Dendritic cell treated with granulocyte-macrophage colony-stimulating factor and Interleukin-4, amounts not matched to agents 40 ng/mL and 50 ng/mL, for 4 days (primary cell): ENCODE data around the gene TCERG1L.

Source experiments
- H3K27ac Mint-ChIP-seq: one replicate; pipeline ENCODE4 v1.8.0; 2022; ENCODE audit warnings: mild to moderate bottlenecking, mixed read lengths
- H3K27me3 Mint-ChIP-seq: one replicate; pipeline ENCODE4 v1.8.0; 2022; ENCODE audit warnings: mild to moderate bottlenecking, mixed read lengths
- H3K36me3 Mint-ChIP-seq: one replicate; pipeline ENCODE4 v1.8.0; 2022; ENCODE audit warnings: low read depth, mixed read lengths
- H3K4me1 Mint-ChIP-seq: one replicate; pipeline ENCODE4 v1.8.0; 2022; ENCODE audit warnings: low read depth, mixed read lengths
- H3K4me3 Mint-ChIP-seq: one replicate; pipeline ENCODE4 v1.8.0; 2022; ENCODE audit warnings: mild to moderate bottlenecking, moderate library complexity, mixed read lengths
- H3K9me3 Mint-ChIP-seq: one replicate; pipeline ENCODE4 v1.8.0; 2022; ENCODE audit warnings: mixed read lengths
- intact Hi-C: fragments of 100-400 bp; cut with micrococcal nuclease; formaldehyde crosslinking; loops from one replicate; pipeline ENCODE4 v1.15.0; 2022

Gene TCERG1L

DNA sequence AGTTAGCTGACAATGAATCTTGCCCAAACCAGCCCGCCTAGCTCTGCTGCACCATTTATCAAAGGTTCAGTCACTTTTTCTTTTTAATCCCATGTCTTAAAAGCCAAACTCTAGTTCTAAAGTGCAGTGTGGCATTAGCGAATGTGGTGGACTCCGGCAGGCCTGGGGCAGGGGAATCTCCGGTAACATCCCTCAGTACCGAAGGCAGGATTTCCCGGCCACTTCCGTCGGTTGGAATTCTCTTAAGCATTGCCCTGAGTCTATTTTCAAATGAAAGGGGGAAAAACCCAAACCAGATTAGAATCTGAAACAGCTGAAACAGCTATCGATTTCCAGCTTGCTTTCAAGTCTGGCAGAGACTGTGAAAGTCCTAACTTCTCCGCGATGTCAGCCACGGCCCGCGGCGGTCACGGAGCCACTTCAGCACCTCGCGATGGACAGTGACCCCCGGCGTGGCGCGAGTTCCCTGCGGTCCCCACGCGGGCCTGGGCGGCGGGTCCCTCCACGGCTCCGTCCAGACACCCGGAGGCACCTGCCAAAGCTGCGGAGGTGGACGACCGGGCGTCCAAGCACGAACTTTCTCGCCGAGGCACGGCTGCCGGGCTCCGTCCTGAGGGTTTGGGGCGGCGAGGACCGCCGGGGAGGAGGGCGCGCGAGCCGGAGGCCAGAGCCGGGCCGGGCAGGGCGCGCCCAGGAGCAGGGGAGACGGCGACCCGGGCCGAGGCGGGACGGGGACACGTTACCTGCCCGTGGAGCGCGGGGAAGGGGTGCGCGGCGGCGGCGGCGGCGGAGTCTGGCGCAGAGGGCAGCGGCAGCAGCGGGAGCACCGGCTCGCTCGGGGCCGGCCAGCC lies 745 bp downstream of the TCERG1L start:
- no peaks in the 10 kb centered on the region for H3K36me3 Mint-ChIP-seq
- intact Hi-C loops: no loop called here
- H3K4me1 Mint-ChIP-seq: no peaks in the 10 kb centered on the region
- no peak overlapping the region for H3K27ac Mint-ChIP-seq
- no peak overlapping the region for H3K4me3 Mint-ChIP-seq
- H3K9me3 Mint-ChIP-seq: no peaks in the 10 kb centered on the region
- H3K27me3 Mint-ChIP-seq: peaks cover 54% of the 10 kb centered on the region

DNA sequence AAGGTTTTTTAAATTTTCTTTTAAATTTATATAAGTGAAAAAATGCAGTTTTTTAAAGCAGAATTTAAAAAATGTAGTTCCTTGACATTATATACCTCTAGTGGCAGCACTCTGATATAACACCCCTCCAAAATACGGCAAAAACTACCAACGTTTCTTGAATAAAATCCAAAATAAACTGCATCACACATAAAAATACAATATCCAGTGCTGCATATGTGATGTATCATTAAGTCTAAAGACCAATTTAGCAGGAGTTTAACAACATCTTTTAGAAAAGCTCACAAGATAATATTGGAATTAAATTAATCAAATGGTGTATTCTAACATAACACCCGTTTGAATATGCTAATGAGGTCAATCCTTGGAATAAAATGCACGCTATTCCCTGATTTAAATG lies 1.4 kb downstream of the TCERG1L start:
- Mint-ChIP-seq H3K27ac (no peak overlapping the region), H3K4me1 (no peaks in the 10 kb centered on the region), H3K9me3 (no peaks in the 10 kb centered on the region), H3K27me3 (peaks cover 53% of the 10 kb centered on the region), H3K4me3 (no peak overlapping the region), H3K36me3 (no peaks in the 10 kb centered on the region)
- intact Hi-C loops: no loop called here

DNA sequence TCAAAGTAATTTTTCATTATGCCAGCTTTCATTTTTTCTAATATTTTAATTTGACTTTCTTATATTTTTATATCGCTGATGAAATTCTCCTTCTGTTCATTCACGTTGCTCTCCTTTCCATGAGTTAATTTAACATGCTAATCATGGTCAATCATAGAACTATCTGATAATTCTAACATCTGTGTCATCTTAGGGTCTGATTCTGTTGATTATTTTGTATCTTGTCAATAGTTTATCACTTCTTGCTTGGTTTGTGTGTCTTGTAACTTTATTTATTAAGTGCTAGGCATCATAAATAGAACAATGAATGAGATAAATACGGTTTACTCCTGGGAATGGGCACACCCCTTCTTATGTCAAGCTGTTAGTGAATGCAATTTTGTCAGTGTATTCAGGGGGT lies 11.0 kb downstream of the TCERG1L start:
- Mint-ChIP-seq H3K4me1 (no peaks in the 10 kb centered on the region), H3K36me3 (no peaks in the 10 kb centered on the region), H3K27me3 (no peaks in the 10 kb centered on the region), H3K9me3 (peaks cover 11% of the 10 kb centered on the region), H3K27ac (no peak overlapping the region), H3K4me3 (no peak overlapping the region)
- intact Hi-C loops: no loop called here

DNA sequence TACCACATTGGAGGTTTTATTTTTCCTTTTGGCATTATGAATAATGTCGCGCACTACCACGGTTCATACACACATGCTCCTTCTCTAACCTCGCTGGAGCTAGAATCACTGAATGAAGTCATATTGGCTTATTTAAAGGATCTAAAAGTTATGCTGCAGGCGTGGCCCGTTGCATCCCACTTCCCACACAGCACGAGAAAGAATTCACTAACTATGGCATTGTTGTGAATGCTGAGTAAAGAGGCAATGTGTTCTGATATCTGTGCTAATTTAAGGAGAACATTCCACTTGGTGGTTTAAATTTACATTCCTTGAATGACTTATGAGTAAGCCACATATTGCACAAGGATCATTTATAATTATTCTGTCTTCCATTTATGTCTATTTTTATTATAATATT lies 20.7 kb downstream of the TCERG1L start:
- Mint-ChIP-seq H3K27ac (no peak overlapping the region), H3K4me3 (no peak overlapping the region), H3K27me3 (no peaks in the 10 kb centered on the region), H3K9me3 (peaks cover 5% of the 10 kb centered on the region), H3K36me3 (no peaks in the 10 kb centered on the region), H3K4me1 (no peaks in the 10 kb centered on the region)
- intact Hi-C loops: no loop called here

DNA sequence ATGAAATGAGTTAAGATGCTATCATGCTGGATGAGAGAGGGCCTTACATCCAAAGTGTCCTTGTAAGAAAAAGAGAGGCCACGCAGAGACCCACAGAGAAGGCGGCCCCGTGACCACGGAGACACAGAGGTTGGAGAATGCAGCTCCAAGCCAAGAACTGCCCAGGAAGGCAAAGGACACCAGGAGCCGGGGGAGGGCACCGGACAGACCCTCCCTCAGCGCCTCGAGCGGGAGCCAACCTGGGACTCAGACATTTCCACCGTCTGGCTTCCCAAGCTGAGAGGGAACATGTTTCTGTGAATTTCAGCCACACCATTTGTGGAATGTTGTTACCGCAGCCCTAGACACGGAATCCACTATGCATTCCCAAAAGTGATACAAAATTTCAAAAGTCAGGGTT lies 22.9 kb downstream of the TCERG1L start:
- H3K4me3 Mint-ChIP-seq: no peak overlapping the region
- H3K27ac Mint-ChIP-seq: no peak overlapping the region
- no peaks in the 10 kb centered on the region for H3K9me3 Mint-ChIP-seq
- H3K4me1 Mint-ChIP-seq: no peaks in the 10 kb centered on the region
- H3K27me3 Mint-ChIP-seq: peaks cover 2% of the 10 kb centered on the region
- intact Hi-C loops: no loop called here
- no peaks in the 10 kb centered on the region for H3K36me3 Mint-ChIP-seq

DNA sequence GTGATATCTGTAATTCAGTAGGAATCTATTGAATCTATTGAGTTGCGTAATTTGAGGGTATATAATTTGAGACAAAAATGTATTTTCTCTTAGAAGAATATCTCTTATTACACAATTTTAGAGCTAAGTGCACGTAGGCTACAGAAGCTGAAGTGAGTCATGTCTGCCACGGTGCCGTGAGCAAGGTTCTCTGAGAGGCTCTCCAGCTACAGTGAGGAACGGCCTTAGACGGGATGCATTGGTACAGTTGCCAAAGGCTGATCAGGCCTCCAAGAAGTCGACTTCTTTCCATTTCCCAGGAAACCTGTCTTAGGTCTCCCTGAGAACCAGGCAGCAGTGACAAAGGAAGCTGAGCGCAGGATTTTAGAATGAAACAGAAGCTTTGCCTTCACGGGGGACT lies 28.6 kb downstream of the TCERG1L start:
- H3K27me3 Mint-ChIP-seq: peaks cover 2% of the 10 kb centered on the region
- H3K36me3 Mint-ChIP-seq: no peaks in the 10 kb centered on the region
- no peak overlapping the region for H3K4me3 Mint-ChIP-seq
- no peaks in the 10 kb centered on the region for H3K9me3 Mint-ChIP-seq
- H3K4me1 Mint-ChIP-seq: no peaks in the 10 kb centered on the region
- no peak overlapping the region for H3K27ac Mint-ChIP-seq
- intact Hi-C loops: no loop called here

DNA sequence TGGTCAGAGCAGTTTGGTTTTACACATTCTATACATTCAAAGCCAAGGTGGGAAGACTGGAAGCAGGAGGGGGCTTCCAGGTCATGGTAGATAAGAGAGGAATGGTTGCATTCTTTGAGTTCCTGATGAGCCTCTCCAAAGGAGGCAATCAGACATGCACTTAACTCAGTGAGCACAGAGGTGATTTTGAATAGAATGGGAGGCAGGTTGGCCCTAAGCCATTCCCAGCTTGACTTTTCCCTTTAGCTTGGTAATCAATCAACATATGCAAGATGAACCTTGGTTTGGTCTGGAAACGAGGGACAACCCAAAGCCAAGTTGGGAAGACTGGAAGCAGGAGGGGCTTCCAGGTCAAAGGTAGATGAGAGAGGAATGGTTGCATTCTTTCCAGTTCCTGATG lies 31.4 kb downstream of the TCERG1L start:
- Mint-ChIP-seq H3K36me3 (no peaks in the 10 kb centered on the region), H3K9me3 (no peaks in the 10 kb centered on the region), H3K27ac (no peak overlapping the region), H3K4me1 (no peaks in the 10 kb centered on the region), H3K27me3 (no peaks in the 10 kb centered on the region), H3K4me3 (no peak overlapping the region)
- intact Hi-C loops: no loop called here

DNA sequence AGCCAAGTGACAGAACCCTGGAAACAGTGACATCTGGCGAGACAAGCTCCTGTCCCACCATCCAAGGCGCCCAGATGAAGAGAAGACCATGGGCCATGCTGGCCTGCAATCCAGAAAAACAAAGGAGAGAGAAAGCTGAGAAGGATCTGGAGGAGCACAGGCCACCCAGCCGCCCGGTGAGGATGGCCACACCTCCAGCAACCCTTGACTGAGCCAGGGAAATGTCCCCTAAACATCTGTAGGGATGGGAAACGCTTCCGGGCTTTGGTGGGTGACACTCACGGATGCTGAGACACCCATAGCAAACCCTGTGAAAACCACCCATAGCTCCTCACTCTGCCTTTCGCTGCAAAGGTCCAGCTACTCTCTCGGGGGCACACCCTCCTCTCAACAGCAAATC lies 32.0 kb downstream of the TCERG1L start:
- intact Hi-C loops: no loop called here

DNA sequence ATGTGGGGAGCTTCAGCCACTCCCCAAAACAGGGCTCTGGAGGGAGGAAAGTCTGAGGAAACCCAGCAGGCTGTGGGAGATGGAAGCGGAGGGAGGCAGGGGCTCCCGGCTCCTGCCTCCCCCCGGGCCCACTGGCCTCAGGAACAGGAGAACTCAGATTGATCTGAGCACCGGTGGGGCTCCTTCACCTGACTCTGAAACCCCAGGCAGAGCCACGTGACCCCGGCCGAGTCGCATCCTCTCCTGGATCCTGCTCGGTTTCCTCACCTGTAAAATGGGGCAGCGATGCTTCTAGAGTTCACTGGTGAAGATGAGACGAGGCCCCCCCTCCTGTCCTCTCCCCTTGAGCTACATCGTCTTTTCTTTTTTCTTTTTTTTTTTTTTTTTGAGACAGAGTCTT lies 33.6 kb downstream of the TCERG1L start:
- Mint-ChIP-seq H3K36me3 (no peaks in the 10 kb centered on the region), H3K4me1 (no peaks in the 10 kb centered on the region), H3K9me3 (no peaks in the 10 kb centered on the region), H3K27me3 (no peaks in the 10 kb centered on the region), H3K27ac (no peak overlapping the region), H3K4me3 (no peak overlapping the region)
- intact Hi-C loops: no loop called here

More for the DNA sequence above, 32.0 kb downstream of the TCERG1L start:
- H3K27ac Mint-ChIP-seq: no peak overlapping the region
- H3K4me1 Mint-ChIP-seq: no peaks in the 10 kb centered on the region
- no peaks in the 10 kb centered on the region for H3K27me3 Mint-ChIP-seq
- no peaks in the 10 kb centered on the region for H3K9me3 Mint-ChIP-seq
- H3K4me3 Mint-ChIP-seq: no peak overlapping the region
- H3K36me3 Mint-ChIP-seq: no peaks in the 10 kb centered on the region

DNA sequence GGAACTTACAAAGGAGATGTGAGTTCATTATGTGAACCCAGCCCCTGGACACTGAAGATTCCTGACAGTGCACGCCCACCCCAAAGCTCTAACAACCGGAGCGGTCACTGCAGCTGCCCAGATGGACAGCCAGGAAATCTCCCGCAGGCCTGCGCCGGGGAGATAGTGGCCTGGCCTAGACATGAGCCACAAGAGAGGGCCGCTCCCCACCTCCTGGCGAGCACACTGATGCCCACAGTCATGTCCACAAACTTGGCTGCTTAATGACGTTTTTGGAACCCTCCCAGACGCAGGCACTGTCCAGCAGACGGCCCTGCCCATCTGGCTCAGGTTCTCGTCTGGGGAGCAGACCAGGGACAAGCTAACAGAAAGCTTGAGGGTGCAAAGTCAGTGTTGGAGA lies 34.2 kb downstream of the TCERG1L start:
- no peaks in the 10 kb centered on the region for H3K4me1 Mint-ChIP-seq
- no peaks in the 10 kb centered on the region for H3K27me3 Mint-ChIP-seq
- H3K4me3 Mint-ChIP-seq: no peak overlapping the region
- no peaks in the 10 kb centered on the region for H3K36me3 Mint-ChIP-seq
- H3K27ac Mint-ChIP-seq: no peak overlapping the region
- H3K9me3 Mint-ChIP-seq: no peaks in the 10 kb centered on the region
- intact Hi-C loops: no loop called here

DNA sequence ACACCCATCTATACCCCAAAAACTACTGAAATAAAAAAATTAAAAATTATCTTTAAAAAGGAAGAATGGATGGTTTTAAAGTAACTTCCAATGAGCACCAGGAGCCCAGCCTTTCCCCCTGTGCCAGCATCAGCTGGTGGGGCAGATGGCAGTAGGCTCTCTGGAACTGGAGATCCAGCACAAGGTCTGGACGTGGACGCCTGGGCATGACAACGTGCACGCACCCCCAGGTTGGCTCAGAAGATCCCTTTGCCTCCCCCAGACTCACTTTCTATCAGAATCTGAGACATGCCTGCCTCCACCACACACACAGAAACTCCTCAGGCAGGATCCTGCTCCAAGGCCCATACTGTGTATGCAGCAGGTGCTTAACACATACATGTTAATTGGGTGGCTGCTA lies 35.8 kb downstream of the TCERG1L start:
- Mint-ChIP-seq H3K4me3 (no peak overlapping the region), H3K9me3 (no peaks in the 10 kb centered on the region), H3K27ac (no peak overlapping the region), H3K27me3 (no peaks in the 10 kb centered on the region), H3K4me1 (no peaks in the 10 kb centered on the region), H3K36me3 (no peaks in the 10 kb centered on the region)
- intact Hi-C loops: no loop called here

DNA sequence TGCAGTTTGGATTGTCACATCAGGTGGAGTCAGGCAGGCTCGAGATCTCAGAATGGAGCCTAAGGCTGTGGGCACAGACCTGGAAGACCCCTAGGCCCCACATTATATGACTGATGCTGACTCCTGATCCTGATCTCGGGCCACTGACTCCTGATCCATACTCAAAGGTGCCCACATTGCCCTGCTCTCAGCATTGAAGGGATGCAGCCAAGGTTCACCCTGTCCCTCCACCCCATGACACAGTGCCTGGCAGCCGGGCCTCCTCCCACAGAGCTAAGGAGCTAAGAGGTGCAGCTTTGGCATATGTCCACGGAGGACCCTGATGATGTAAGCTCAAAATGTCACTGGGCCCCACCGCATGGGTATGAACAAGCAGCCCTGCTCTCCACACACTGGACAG lies 36.6 kb downstream of the TCERG1L start:
- no peak overlapping the region for H3K4me3 Mint-ChIP-seq
- no peaks in the 10 kb centered on the region for H3K36me3 Mint-ChIP-seq
- H3K27me3 Mint-ChIP-seq: no peaks in the 10 kb centered on the region
- intact Hi-C loops: no loop called here
- H3K4me1 Mint-ChIP-seq: no peaks in the 10 kb centered on the region
- no peak overlapping the region for H3K27ac Mint-ChIP-seq
- no peaks in the 10 kb centered on the region for H3K9me3 Mint-ChIP-seq

DNA sequence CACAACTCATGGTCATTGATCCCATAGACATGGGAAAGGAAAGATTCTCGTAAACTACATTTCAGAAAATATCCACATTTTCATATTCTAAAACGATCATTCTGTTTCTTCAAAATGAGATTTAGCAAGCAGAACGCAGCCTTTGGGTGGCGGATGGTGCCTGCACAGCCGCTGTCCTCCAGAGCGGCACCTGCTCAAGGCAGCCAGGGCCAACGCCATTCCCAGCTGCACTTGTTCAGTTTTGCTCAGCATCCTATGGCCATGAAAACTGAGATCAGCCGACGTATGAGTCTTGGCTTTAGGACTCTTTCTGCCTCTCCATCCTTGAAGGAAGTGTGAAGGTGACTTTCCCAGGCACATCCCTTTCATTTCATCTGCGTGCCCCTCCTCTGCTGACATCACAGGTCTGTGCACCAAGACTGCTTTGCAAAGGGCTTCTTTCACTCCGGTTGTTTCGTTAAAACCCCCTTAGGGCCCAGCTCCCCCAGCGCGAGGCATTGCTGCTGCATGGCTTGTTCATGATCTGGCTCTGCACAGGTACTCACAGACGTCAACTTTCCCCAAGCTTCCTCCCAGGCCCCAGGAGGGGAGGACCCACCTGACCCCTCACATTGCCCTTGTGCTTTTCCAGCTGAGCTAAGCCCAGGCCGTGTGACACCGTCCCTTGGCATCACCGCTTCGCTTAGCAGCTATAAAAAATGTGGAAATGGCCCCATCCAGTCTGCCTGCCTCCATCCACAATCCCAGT lies 37.2 kb downstream of the TCERG1L start:
- no peaks in the 10 kb centered on the region for H3K27me3 Mint-ChIP-seq

DNA sequence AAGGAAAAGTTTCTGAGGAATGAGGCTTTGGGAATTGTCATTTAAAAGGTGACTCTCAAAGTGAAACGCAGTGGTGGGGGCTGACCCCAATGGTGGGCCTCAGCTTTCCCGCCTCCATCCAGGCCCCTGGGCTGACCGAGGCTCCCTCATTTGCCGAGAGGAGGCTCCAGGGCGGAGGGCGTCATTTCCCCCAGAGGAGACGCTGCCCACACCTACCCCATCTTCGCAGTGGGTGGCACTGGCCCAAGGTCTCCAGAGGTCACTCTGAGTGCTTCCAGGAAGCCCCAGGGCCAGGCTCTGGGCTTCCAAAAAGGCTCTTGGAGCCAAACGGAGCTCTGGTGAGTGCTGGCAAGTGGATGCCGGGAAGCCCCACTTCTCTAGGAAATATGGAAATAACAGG lies 38.0 kb downstream of the TCERG1L start:
- Mint-ChIP-seq H3K4me3 (no peak overlapping the region), H3K27ac (no peak overlapping the region), H3K36me3 (no peaks in the 10 kb centered on the region), H3K9me3 (no peaks in the 10 kb centered on the region), H3K27me3 (no peaks in the 10 kb centered on the region), H3K4me1 (no peaks in the 10 kb centered on the region)
- intact Hi-C loops: no loop called here

More for the DNA sequence above, 37.2 kb downstream of the TCERG1L start:
- H3K9me3 Mint-ChIP-seq: no peaks in the 10 kb centered on the region
- intact Hi-C loops: no loop called here
- no peaks in the 10 kb centered on the region for H3K36me3 Mint-ChIP-seq
- no peak overlapping the region for H3K4me3 Mint-ChIP-seq
- no peaks in the 10 kb centered on the region for H3K4me1 Mint-ChIP-seq
- no peak overlapping the region for H3K27ac Mint-ChIP-seq
